NCI-H1092 treated with DMSO at 0.1 percent for 48 hours (cell line): ENCODE data around the gene S100G.

ENCODE experiments used
- DNase-seq: peaks from one replicate; lab custom pipeline; 2025; lab: John Stamatoyannopoulos, UW

The S100G gene

GRCh38 chrX:16646366-16647138, 3.4 kb upstream of the S100G start:
- DNase-seq, result no peak

GRCh38 chrX:16651391-16652024, 1.6 kb downstream of the S100G start:
- no peak for DNase-seq

GRCh38 chrX:16653424-16653823, 3.5 kb downstream of the S100G start:
- no peak for DNase-seq

- no peak for DNase-seq
These were observed 4.1 kb downstream of the S100G start for GRCh38 chrX:16654093-16654492.

GRCh38 chrX:16658284-16658683, 8.3 kb downstream of the S100G start:
- no peak for DNase-seq

GRCh38 chrX:16659321-16659720, 9.4 kb downstream of the S100G start:
- DNase-seq, result no peak

- no peak for DNase-seq
These were observed 11.5 kb downstream of the S100G start for GRCh38 chrX:16661495-16661894.

GRCh38 chrX:16662402-16662801, 12.4 kb downstream of the S100G start:
- no peak for DNase-seq

- DNase-seq, result no peak
These were observed 14.1 kb downstream of the S100G start for GRCh38 chrX:16664074-16664473.

- DNase-seq, result no peak
These were observed 14.7 kb downstream of the S100G start for GRCh38 chrX:16664626-16665025.

- DNase-seq, result no peak
These were observed 15.1 kb downstream of the S100G start for GRCh38 chrX:16665089-16665488.

GRCh38 chrX:16666541-16666940, 16.6 kb downstream of the S100G start:
- no peak for DNase-seq

- peak; percentile 26 for DNase-seq
These were observed 21.0 kb downstream of the S100G start for GRCh38 chrX:16671005-16671404.

GRCh38 chrX:16678689-16679088, 28.7 kb downstream of the S100G start:
- no peak for DNase-seq

GRCh38 chrX:16683007-16683664, 33.2 kb downstream of the S100G start:
- DNase-seq, result no peak

- DNase-seq, result no peak
These were observed 37.6 kb downstream of the S100G start for GRCh38 chrX:16687514-16687913.

- peak; percentile 11 for DNase-seq
These were observed 45.2 kb downstream of the S100G start for GRCh38 chrX:16695079-16695676.

GRCh38 chrX:16696956-16697355, 47.0 kb downstream of the S100G start:
- DNase-seq, result no peak

- no peak for DNase-seq
These were observed 49.4 kb downstream of the S100G start for GRCh38 chrX:16699389-16699788.

- no peak for DNase-seq
These were observed 50.8 kb downstream of the S100G start for GRCh38 chrX:16700734-16701133.

GRCh38 chrX:16702700-16703599, 53.0 kb downstream of the S100G start:
- no peak for DNase-seq
